Stimulated activated CD4-positive, alpha-beta T cell treated with anti-CD3 and anti-CD28 coated beads, Interleukin-4, amount 100 ng/mL, for 4 hours (primary cell): Measurements from ENCODE around the gene NAA30.

Experiments used
- DNase-seq, 2 experiments: peaks; one replicate each; pipeline ENCODE4 v3.0.0-alpha.2; 2020

NAA30 gene

GRCh38 chr14:57400556-57401494, 10.4 kb downstream of the NAA30 start:
- no peak for DNase-seq

DNA sequence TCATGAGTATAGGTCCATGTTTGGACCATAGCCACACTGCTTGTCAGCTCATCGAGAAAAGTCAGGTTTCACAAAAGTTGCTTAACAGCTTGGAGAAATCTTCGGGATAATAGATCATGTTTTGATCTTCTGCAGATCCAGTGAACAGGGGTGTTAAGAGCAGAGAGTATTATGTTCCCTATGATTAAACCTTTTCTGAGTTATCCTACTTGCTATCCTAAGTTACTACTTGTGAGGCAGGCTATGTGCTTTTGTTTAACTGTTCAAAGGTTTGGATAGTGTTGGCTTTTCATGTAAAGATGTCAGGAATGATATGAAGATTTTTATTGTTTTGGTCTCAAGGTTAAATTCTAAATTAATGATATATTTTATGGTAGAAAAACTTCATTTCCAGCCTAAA, 11.1 kb downstream of the NAA30 start:
- no peak for DNase-seq

- DNase-seq, result no peak
These were observed 11.9 kb downstream of the NAA30 start for GRCh38 chr14:57402173-57402852.

GRCh38 chr14:57403521-57403864, 13.1 kb downstream of the NAA30 start:
- no peak for DNase-seq

DNA sequence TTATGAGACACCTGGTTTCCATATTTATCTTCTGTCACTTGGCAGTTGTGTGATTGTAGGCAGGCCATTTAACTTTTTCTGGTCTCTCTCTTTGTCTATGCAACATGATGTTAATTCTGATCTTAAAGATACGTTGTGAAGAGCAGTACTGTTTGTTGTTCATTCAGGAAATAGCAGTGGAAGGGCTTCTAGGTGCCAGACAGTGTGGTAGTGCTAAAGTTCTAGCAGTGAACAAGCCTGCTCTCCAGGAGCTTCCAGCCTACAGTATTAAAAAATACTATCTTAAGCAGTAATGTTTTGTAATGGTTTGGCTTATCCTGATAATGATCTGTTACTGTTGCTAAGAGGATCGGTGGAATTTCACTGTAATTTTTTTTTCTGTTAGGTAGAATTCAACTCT, 15.2 kb downstream of the NAA30 start:
- no peak for DNase-seq

DNA sequence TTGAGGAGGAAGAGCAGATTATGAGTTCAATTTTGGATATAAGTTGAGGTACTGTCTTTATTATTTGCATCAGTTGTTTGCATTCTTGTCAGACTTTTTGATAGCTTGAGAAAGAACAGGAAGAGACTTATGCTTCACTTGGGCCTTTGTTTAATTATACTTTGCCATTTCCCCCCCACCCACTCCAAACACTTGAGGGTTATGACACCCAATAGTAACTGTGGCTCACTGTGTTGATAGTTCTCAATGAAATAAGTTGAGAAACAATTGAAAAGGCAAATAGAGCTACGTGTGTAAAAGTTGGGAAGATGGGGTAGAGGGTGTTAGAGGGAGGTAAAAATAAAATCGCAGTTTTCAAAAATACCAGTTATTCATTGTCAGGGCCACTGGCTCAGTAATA, 17.7 kb downstream of the NAA30 start:
- DNase-seq, result no peak

DNA sequence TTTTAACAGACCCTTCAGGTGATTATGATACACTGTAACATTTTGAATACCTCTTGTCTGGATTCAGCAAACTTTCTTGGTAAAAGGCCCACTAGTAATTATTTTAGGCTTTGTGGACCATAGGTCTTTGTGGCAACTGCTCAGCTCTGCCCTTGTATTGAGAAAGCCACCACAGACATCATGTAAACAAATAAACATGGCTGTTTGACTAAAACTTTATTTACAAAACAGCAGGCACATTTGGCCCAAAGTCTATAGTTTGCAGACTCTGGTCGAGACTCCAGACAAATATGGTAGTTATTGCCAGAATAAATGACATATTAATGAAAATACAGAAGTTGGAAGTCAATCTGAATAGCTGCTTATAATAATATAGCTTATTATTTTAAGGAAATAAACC, 18.2 kb downstream of the NAA30 start:
- DNase-seq, result no peak

DNA sequence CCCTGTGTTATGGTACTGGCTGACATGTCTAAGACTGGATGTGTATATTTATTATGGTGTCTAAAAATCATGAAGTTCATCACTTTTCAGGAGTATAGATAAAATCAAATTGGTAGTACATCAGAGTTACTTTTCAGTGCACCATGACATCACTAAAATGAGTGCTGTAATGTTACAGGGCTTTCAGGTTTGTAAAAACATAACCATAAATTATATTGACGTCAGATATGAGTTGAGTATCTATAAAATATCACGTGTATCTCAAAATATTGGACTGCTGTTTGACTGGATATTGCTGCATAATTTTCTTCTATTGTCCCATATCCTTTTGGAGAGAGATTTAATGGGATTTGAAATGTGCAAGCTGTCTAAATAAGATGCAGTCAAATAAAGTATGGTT, 22.0 kb downstream of the NAA30 start:
- no peak for DNase-seq

- no peak for DNase-seq
These were observed 23.5 kb downstream of the NAA30 start for GRCh38 chr14:57413849-57414248.

DNA sequence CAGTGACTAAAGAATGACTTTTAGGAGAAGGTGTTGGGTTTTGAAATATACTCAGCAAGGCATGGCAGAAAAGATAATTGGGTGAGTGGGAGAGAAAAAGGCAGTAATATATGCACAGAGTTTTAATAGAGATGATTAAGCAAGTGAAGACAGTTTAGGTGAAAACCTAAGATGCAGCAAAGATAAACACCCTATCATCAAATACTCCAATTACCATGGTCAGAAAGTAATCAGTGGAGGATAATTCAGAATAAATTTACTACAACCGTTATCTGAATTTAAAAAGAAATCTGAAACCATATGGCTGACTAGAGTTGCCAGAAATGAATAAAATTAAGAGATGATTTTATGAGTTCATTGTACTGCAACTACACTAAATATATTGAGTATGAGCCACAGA, 26.8 kb downstream of the NAA30 start:
- DNase-seq, result no peak

GRCh38 chr14:57418999-57419398, 28.6 kb downstream of the NAA30 start:
- DNase-seq, result no peak

GRCh38 chr14:57420033-57420432, 29.6 kb downstream of the NAA30 start:
- no peak for DNase-seq

- DNase-seq, result no peak
These were observed 30.6 kb downstream of the NAA30 start for GRCh38 chr14:57420986-57421385.

GRCh38 chr14:57435923-57436322, 45.5 kb downstream of the NAA30 start:
- DNase-seq, result no peak

DNA sequence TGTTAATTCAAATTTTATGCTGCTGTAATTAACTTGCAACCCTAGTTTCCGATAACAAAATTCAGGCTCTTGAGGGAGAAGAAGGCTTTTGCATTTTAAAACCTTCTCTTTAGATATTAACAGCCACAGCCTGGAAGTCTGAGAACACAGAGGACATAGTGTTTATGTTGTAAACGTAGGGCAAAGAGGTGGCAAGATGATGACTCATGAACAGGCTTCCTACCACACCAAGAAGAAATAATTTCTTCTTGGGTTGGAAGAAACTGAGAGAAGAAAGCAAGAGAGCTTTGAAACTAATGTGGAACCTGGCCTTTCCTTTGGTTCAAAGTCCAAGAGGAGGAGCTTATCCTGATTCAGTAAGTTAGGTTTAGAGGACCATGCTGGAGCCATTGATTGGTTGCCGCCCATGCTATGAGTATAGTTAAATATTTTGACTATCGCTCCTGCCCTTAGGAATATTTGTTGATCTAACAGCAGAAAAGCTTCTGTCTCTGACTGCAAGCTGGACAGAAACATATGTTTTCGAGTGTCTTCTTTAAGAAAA, 71.5 kb downstream of the NAA30 start:
- DNase-seq, result no peak

GRCh38 chr14:57462551-57462950, 72.2 kb downstream of the NAA30 start:
- DNase-seq, result no peak

- no peak for DNase-seq
These were observed 73.8 kb downstream of the NAA30 start for GRCh38 chr14:57464008-57464730.
